ENCODE measurements around the gene DLGAP1.

GRCh38 chr18:3458952-3459853, 995.9 kb downstream of the DLGAP1 start:
- TF ChIP-seq POLR2A (IDR thresholded peaks at IDR 0.05), result no peak
- TF ChIP-seq, protein P1, sequence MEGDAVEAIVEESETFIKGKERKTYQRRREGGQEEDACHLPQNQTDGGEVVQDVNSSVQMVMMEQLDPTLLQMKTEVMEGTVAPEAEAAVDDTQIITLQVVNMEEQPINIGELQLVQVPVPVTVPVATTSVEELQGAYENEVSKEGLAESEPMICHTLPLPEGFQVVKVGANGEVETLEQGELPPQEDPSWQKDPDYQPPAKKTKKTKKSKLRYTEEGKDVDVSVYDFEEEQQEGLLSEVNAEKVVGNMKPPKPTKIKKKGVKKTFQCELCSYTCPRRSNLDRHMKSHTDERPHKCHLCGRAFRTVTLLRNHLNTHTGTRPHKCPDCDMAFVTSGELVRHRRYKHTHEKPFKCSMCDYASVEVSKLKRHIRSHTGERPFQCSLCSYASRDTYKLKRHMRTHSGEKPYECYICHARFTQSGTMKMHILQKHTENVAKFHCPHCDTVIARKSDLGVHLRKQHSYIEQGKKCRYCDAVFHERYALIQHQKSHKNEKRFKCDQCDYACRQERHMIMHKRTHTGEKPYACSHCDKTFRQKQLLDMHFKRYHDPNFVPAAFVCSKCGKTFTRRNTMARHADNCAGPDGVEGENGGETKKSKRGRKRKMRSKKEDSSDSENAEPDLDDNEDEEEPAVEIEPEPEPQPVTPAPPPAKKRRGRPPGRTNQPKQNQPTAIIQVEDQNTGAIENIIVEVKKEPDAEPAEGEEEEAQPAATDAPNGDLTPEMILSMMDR (IDR thresholded peaks at IDR 0.05), result no peak
